Mesenteric fat pad (tissue), 1 donor: ENCODE data around the gene SLC39A11. TPM values are rescaled to one million over a fixed set of nuclear protein-coding genes. Genes with fewer than 3 reads are reported as not detected.
"Not testable (repeated sequence)": the region's sequence is repeated elsewhere in the genome, so short reads cannot be mapped to it uniquely, and the experiment has no call there.

Experiments used
- DNase-seq: peaks from one replicate; pipeline ENCODE4 v3.0.0-alpha.2; 2020; ENCODE audit warnings: low spot score
- total RNA-seq: library from RNA; stranded (reverse); fragmentation: NEBNext Ultra II Directional; extraction: Animal tissue kit (Norgen Biotek cat#: 25700); gene quantifications from one replicate; pipeline ENCODE4 v1.2.1, GENCODE V29; 2021
- donor health status: DM: yes; HTN: yes; CAD: no.

Gene SLC39A11
- total RNA-seq, 1 donor from 2014 or later = 36.2 TPM

GRCh38 chr17:72662827-72663190 lies 429.7 kb downstream of the SLC39A11 start:
- no peak for DNase-seq

- DNase-seq = no peak
Measured at GRCh38 chr17:72661945-72662826, 430.3 kb downstream of the SLC39A11 start.

GRCh38 chr17:72661116-72661944 lies 431.2 kb downstream of the SLC39A11 start:
- DNase-seq = no peak

GRCh38 chr17:72660274-72661115 lies 432.0 kb downstream of the SLC39A11 start:
- no peak for DNase-seq

GRCh38 chr17:72659811-72660210 lies 432.7 kb downstream of the SLC39A11 start:
- no peak for DNase-seq

- DNase-seq = no peak
Measured at GRCh38 chr17:72658675-72659074, 433.8 kb downstream of the SLC39A11 start.

- no peak for DNase-seq
Measured at GRCh38 chr17:72657467-72658317, 434.8 kb downstream of the SLC39A11 start.

- no peak for DNase-seq
Measured at GRCh38 chr17:72656130-72656763, 436.2 kb downstream of the SLC39A11 start.

- DNase-seq = no peak
Measured at GRCh38 chr17:72654706-72655105, 437.8 kb downstream of the SLC39A11 start.

GRCh38 chr17:72651988-72652387 lies 440.5 kb downstream of the SLC39A11 start:
- peak; percentile 41 for DNase-seq

GRCh38 chr17:72648702-72649101 lies 443.8 kb downstream of the SLC39A11 start:
- no peak for DNase-seq

- DNase-seq = no peak
Measured at GRCh38 chr17:72646176-72646575, 446.3 kb downstream of the SLC39A11 start.

GRCh38 chr17:72644492-72644891 lies 448.0 kb downstream of the SLC39A11 start:
- no peak for DNase-seq

GRCh38 chr17:72643575-72644216 lies 448.8 kb downstream of the SLC39A11 start:
- no peak for DNase-seq

- DNase-seq = no peak
Measured at GRCh38 chr17:72642720-72643119, 449.8 kb downstream of the SLC39A11 start.

- no peak for DNase-seq
Measured at GRCh38 chr17:72640415-72641165, 451.9 kb downstream of the SLC39A11 start.

GRCh38 chr17:72639711-72640110 lies 452.8 kb downstream of the SLC39A11 start:
- DNase-seq = no peak

GRCh38 chr17:72638932-72639331 lies 453.6 kb downstream of the SLC39A11 start:
- DNase-seq = not testable (repeated sequence)
